Measurements from ENCODE around the gene EGR1.

Gene EGR1

DNA sequence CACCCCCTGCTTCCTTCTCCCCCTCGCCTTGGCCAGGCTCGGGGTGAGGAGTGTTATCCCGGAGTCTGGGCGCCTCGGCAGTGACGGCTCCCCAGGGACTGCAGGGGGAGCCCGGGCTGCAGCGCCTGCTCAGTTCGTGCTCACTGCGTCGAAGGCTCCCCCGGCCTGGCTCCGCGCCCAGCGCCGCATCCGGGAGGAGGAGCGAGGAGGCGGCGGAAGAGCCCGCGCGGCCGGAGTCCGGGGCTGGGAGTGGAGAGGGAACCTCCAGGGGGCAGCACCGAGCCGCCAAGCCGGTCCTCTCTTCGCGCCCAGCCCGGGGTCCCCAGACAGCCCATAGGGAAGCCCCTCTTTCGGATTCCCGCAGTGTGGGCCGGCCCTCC lies 1.3 kb upstream of the EGR1 start:
- TF ChIP-seq, protein P1, sequence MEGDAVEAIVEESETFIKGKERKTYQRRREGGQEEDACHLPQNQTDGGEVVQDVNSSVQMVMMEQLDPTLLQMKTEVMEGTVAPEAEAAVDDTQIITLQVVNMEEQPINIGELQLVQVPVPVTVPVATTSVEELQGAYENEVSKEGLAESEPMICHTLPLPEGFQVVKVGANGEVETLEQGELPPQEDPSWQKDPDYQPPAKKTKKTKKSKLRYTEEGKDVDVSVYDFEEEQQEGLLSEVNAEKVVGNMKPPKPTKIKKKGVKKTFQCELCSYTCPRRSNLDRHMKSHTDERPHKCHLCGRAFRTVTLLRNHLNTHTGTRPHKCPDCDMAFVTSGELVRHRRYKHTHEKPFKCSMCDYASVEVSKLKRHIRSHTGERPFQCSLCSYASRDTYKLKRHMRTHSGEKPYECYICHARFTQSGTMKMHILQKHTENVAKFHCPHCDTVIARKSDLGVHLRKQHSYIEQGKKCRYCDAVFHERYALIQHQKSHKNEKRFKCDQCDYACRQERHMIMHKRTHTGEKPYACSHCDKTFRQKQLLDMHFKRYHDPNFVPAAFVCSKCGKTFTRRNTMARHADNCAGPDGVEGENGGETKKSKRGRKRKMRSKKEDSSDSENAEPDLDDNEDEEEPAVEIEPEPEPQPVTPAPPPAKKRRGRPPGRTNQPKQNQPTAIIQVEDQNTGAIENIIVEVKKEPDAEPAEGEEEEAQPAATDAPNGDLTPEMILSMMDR (IDR thresholded peaks at IDR 0.05), result peak; percentile 98

DNA sequence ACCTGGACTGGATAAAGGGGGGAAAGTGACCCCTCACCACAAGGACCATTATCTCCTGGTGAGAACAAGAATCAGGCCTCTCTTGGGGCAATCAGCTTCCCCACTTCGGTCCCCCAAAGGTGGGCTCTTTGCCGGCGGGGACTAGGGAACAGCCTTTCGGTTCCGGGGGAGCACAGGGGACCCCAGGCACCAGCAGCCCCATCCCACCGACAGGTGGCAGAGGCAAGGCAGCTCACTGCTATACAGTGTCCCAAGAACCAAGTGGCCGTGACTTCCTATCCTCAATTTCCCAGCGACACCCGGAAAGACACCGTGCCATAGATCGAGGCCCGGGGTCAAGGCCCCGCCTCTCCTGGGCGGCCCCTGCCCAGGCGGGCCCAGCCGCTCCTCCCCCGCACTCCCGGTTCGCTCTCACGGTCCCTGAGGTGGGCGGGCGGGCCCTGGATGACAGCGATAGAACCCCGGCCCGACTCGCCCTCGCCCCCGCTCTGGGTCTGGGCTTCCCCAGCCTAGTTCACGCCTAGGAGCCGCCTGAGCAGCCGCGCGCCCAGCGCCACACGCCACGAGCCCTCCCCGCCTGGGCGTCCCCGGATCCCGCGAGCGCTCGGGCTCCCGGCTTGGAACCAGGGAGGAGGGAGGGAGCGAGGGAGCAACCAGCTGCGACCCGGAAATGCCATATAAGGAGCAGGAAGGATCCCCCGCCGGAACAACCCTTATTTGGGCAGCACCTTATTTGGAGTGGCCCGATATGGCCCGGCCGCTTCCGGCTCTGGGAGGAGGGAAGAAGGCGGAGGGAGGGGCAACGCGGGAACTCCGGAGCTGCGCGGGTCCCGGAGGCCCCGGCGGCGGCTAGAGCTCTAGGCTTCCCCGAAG lies 655 bp upstream of the EGR1 start:
- TF ChIP-seq, protein P1 (IDR thresholded peaks at IDR 0.05), result peak; percentile 66

GRCh38 chr5:138466125-138466899 lies 1.0 kb downstream of the EGR1 start:
- TF ChIP-seq, protein P1 (IDR thresholded peaks at IDR 0.05), result no peak

DNA sequence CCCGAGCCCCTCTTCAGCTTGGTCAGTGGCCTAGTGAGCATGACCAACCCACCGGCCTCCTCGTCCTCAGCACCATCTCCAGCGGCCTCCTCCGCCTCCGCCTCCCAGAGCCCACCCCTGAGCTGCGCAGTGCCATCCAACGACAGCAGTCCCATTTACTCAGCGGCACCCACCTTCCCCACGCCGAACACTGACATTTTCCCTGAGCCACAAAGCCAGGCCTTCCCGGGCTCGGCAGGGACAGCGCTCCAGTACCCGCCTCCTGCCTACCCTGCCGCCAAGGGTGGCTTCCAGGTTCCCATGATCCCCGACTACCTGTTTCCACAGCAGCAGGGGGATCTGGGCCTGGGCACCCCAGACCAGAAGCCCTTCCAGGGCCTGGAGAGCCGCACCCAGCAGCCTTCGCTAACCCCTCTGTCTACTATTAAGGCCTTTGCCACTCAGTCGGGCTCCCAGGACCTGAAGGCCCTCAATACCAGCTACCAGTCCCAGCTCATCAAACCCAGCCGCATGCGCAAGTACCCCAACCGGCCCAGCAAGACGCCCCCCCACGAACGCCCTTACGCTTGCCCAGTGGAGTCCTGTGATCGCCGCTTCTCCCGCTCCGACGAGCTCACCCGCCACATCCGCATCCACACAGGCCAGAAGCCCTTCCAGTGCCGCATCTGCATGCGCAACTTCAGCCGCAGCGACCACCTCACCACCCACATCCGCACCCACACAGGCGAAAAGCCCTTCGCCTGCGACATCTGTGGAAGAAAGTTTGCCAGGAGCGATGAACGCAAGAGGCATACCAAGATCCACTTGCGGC lies 1.8 kb downstream of the EGR1 start:
- TF ChIP-seq, protein P1 (IDR thresholded peaks at IDR 0.05), result no peak

DNA sequence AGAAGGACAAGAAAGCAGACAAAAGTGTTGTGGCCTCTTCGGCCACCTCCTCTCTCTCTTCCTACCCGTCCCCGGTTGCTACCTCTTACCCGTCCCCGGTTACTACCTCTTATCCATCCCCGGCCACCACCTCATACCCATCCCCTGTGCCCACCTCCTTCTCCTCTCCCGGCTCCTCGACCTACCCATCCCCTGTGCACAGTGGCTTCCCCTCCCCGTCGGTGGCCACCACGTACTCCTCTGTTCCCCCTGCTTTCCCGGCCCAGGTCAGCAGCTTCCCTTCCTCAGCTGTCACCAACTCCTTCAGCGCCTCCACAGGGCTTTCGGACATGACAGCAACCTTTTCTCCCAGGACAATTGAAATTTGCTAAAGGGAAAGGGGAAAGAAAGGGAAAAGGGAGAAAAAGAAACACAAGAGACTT lies 2.4 kb downstream of the EGR1 start:
- TF ChIP-seq, protein P1 (IDR thresholded peaks at IDR 0.05), result no peak

GRCh38 chr5:138468133-138468965 lies 3.1 kb downstream of the EGR1 start:
- TF ChIP-seq, protein P1 (IDR thresholded peaks at IDR 0.05), result no peak
